Heart left ventricle (tissue), 16 donors: Measurements from ENCODE around the gene CLIP2. TPM values are rescaled to one million over a fixed set of nuclear protein-coding genes. Genes with fewer than 3 reads are reported as not detected.

Experiments used
- ATAC-seq, 4 donors: fragments of 200-7000 bp; cut with Tn5 transposase; one replicate each; pipeline ENCODE4 v1.9.1; 2020 to 2022; ENCODE audit warnings: moderate library complexity in 4 of 4, mild to moderate bottlenecking in 3 of 4, moderate number of reproducible peaks in 1 of 4
- DNase-seq, 5 donors: peaks; one replicate each; pipeline ENCODE4 v3.0.0-alpha.2; 2020
- H3K27ac ChIP-seq, 12 donors: fragments of 200-600 bp; sonication (generic) in 4 of 12; one replicate each; pipeline versions ENCODE4 v1.5.0 to v1.8.0; 2016 to 2022; ENCODE audit warnings: mild to moderate bottlenecking in 2 of 12
- H3K27me3 ChIP-seq, 9 donors: fragments of 200-600 bp; sonication (generic) in 2 of 9; one replicate each; pipeline versions ENCODE4 v1.5.1 to v1.8.0; 2016 to 2022; ENCODE audit warnings: mild to moderate bottlenecking in 3 of 9
- H3K36me3 ChIP-seq, 9 donors: fragments of 200-600 bp; sonication (generic) in 2 of 9; one replicate each; pipeline versions ENCODE4 v1.5.0 to v1.8.0; 2018 to 2022; ENCODE audit warnings: mild to moderate bottlenecking in 2 of 9
- H3K4me1 ChIP-seq, 12 donors: fragments of 200-600 bp; sonication (generic) in 4 of 12; one replicate each; pipeline versions ENCODE4 v1.5.0 to v1.8.0; 2016 to 2022; ENCODE audit warnings: mild to moderate bottlenecking in 3 of 12
- H3K4me3 ChIP-seq, 12 donors: fragments of 200-600 bp; sonication (generic) in 4 of 12; one replicate each; pipeline versions ENCODE4 v1.5.0 to v1.8.0; 2017 to 2022; ENCODE audit warnings: mild to moderate bottlenecking in 9 of 12, moderate library complexity in 4 of 12
- H3K9me3 ChIP-seq, 12 donors: fragments of 200-600 bp; sonication (generic) in 4 of 12; one replicate each; pipeline versions ENCODE4 v1.5.0 to v1.8.0; 2016 to 2022; ENCODE audit warnings: mild to moderate bottlenecking in 1 of 12
- CTCF ChIP-seq, 12 donors: fragments of 200-600 bp; sonication (generic) in 4 of 12; IDR thresholded peaks; one replicate each; pipeline versions ENCODE4 v1.5.0 to v1.8.0; 2018 to 2022; ENCODE audit warnings: antibody characterized with exemption in 12 of 12, mild to moderate bottlenecking in 5 of 12
- POLR2A ChIP-seq, 2 donors: fragments of 450-650 bp; IDR thresholded peaks; one replicate each; pipeline ENCODE4 v1.6.1; 2017; ENCODE audit warnings: antibody characterized with exemption in 2 of 2, mild to moderate bottlenecking in 2 of 2, moderate library complexity in 2 of 2
- WGBS, 4 donors: extraction: QIAGEN DNeasy Blood & Tissue Kit in 2 of 4; methylation state at CpG; one replicate each; pipeline versions ENCODE4 v1.1.5 to v1.1.7; 2013 to 2018; 5-methylcytosine and 5-hydroxymethylcytosine counted together
- intact Hi-C, 10 donors: fragments of 100-400 bp; cut with DNase I; formaldehyde crosslinking; loops; one replicate each; pipeline versions ENCODE4 v1.11.1 to v1.14.2; 2022
- polyA plus RNA-seq, 2 donors: library from polyadenylated mRNA; stranded (reverse); fragments of 200-250 nt; gene quantifications; one replicate each; pipeline ENCODE4 v1.2.3, GENCODE V29; 2013
- total RNA-seq, 9 donors: library from RNA; depleted of rRNA in 2 of 9; stranded (reverse); fragments of >200 nt in 2 of 9; fragmentation: NEBNext Ultra II Directional in 3 of 9; extraction: Animal tissue kit (Norgen Biotek cat#: 25700) in 3 of 9; gene quantifications; one replicate each; pipeline versions ENCODE4 v1.1.0 to v1.2.4, GENCODE V29; 2016 to 2023
- donor health status: ischemic (EF 13 %, LVEDD 7.1; RV severe dilation, severe dysfunction).
- donor health status: healthy with polysubstance abuse.
- donor health status: DM: no; HTN: yes; CAD: no.
- donor health status: DM: no; HTN: no; CAD: no.
- donor health status: ischemic (EF 25% LVEDD 6.9; RV normal size, moderate dysfunction).
- donor health status: ischemic (EF 25% LVEDD 5.7; RV mildly dilated, moderate dysfunction).
- donor health status: healthy.
- donor health status: DM: yes; HTN: yes; CAD: no.
- donor health status: ischemic (EF 35%, LVEDD 5.7; RV mildly dilated, moderate dysfunction).
- donor health status: nonischemic (EF 11% LVEDD 7.7; RV severe dilation, severe dysfunction).
- donor health status: DM: yes; HTN: yes; CAD: no.
- donor health status: PGD.
- donor health status: ischemic (EF 29% LVEDD 5.4; RV normal size, mild dysfunction).
- donor health status: nonischemic (EF 23%, LVEDD 6.1; RV moderate dilation, normal function).

Gene CLIP2
- total and polyA plus RNA-seq, 11 donors, result 4.2 to 17.7 (median 9.0) TPM

DNA sequence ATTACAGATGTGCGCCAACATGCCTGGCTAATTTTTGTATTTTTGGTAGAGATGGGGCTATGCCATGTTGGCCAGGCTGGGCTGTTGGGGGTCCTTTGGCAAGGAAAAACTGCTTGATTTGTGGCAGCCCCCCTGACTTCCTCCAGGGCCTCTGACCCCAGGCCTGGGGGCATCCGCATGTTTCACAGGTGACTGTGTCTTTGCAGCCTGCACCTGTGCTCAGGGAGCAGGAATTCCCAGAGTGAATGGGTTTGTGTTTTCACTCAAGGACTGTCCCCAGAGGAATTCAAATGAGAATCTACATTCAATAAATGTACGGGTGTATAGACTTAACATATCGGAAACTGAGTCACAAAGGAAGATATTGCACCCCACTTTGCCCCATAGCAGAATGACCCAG is 11.6 kb upstream of the CLIP2 start:
- H3K9me3 ChIP-seq, result no peaks in the 10 kb centered on the region
- 97 to 99% (median 97%) methylated on average over 4 of the region's 4 CpGs for WGBS, 4 donors
- TF ChIP-seq POLR2A (IDR thresholded peaks at IDR 0.05) (no peak), CTCF (IDR thresholded peaks at IDR 0.05) (no peak)
- H3K27me3 ChIP-seq, result no peaks in the 10 kb centered on the region
- intact Hi-C loops, result loop anchor here in 1 of 10 donors (2.0 kb wide), 1 partner anchor 23 kb away; the partner anchor contains the start of gene RFC2
- DNase-seq (no peak), ATAC-seq (no peak)
- H3K27ac ChIP-seq, result no peak overlapping the region
- peaks cover 0 to 25% (median 18%) of the 10 kb centered on the region in 12 donors for H3K4me1 ChIP-seq
- no peak overlapping the region for H3K4me3 ChIP-seq
- H3K36me3 ChIP-seq, result no peaks in the 10 kb centered on the region

DNA sequence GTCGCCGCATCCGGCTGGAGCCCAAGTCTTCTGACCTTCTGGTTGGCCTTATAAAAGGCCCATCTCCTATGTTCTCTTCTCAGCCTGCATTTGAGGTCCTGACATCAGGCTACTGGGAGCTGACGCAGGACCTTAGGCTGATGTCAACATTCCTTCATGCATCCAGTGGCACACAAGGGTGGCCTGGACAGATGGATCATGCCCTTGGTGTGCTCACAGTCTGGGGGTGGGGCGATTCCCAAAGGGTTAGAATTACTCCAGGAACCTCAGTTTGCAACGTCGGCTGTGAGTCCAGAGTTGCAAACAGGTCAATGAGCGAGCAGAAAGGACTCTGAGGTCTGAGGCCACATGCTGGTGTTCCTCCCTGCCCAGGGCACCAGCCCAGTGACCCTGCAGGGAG is 8.2 kb upstream of the CLIP2 start:
- peak overlapping the region in 2 of 12 donors; percentile 73 to 87 for H3K27ac ChIP-seq
- DNase-seq, result no peak
- 89 to 92% (median 90%) methylated on average over 8 of the region's 8 CpGs for WGBS, 4 donors

GRCh38 chr7:74282748-74283459 is 6.3 kb upstream of the CLIP2 start:
- no peaks in the 10 kb centered on the region for H3K9me3 ChIP-seq
- WGBS, 4 donors, result 88 to 93% (median 90%) methylated on average over 14 of the region's 14 CpGs
- DNase-seq (no peak), ATAC-seq (no peak)
- H3K27ac ChIP-seq, result no peak overlapping the region
- H3K27me3 ChIP-seq, result no peaks in the 10 kb centered on the region
- no peak overlapping the region for H3K4me3 ChIP-seq
- TF ChIP-seq CTCF (IDR thresholded peaks at IDR 0.05) (no peak), POLR2A (IDR thresholded peaks at IDR 0.05) (no peak)
- peaks cover 0 to 23% (median 16%) of the 10 kb centered on the region in 12 donors for H3K4me1 ChIP-seq
- H3K36me3 ChIP-seq, result no peaks in the 10 kb centered on the region
- intact Hi-C loops, result no loop called here

More for the DNA sequence above, 8.2 kb upstream of the CLIP2 start:
- no peaks in the 10 kb centered on the region for H3K27me3 ChIP-seq
- H3K36me3 ChIP-seq, result no peaks in the 10 kb centered on the region
- H3K9me3 ChIP-seq, result no peaks in the 10 kb centered on the region
- no peak for ATAC-seq
- H3K4me1 ChIP-seq, result peaks cover 0 to 22% (median 16%) of the 10 kb centered on the region in 12 donors
- TF ChIP-seq CTCF (IDR thresholded peaks at IDR 0.05) (no peak), POLR2A (IDR thresholded peaks at IDR 0.05) (no peak)
- no peak overlapping the region for H3K4me3 ChIP-seq
- intact Hi-C loops, result no loop called here

- intact Hi-C loops, result no loop called here
Observed at GRCh38 chr7:74283858-74284447, 5.3 kb upstream of the CLIP2 start.

More at GRCh38 chr7:74283858-74284447, 5.3 kb upstream of the CLIP2 start:
- H3K36me3 ChIP-seq, result no peaks in the 10 kb centered on the region
- WGBS, 4 donors, result 71 to 78% (median 75%) methylated on average over 9 of the region's 9 CpGs
- H3K4me3 ChIP-seq, result no peak overlapping the region
- H3K4me1 ChIP-seq, result peaks cover 0 to 33% (median 25%) of the 10 kb centered on the region in 12 donors
- H3K27me3 ChIP-seq, result no peaks in the 10 kb centered on the region
- ATAC-seq (no peak), DNase-seq (no peak)
- TF ChIP-seq CTCF (IDR thresholded peaks at IDR 0.05) (no peak), POLR2A (IDR thresholded peaks at IDR 0.05) (no peak)
- H3K9me3 ChIP-seq, result no peaks in the 10 kb centered on the region
- no peak overlapping the region for H3K27ac ChIP-seq
